ENCODE results near the gene ARHGAP8.

ARHGAP8 gene

GRCh38 chr22:44815099-44816070, 63.0 kb downstream of the ARHGAP8 start:
- no peak for DNase-seq
- intact Hi-C loops (cut with DNase I), result no loop called here

GRCh38 chr22:44816141-44816540, 63.8 kb downstream of the ARHGAP8 start:
- intact Hi-C loops (cut with DNase I), result no loop called here
- no peak for DNase-seq

- DNase-seq, result no peak
- intact Hi-C loops (cut with DNase I), result no loop called here
Measured at GRCh38 chr22:44818727-44819126, 66.4 kb downstream of the ARHGAP8 start.

- intact Hi-C loops (cut with DNase I), result no loop called here
- no peak for DNase-seq
Measured at GRCh38 chr22:44819966-44820631, 67.7 kb downstream of the ARHGAP8 start.

- no peak for DNase-seq
- intact Hi-C loops (cut with DNase I), result no loop called here
Measured at GRCh38 chr22:44821741-44822475, 69.5 kb downstream of the ARHGAP8 start.

- no peak for DNase-seq
- intact Hi-C loops (cut with DNase I), result no loop called here
Measured at GRCh38 chr22:44822534-44822933, 70.2 kb downstream of the ARHGAP8 start.

GRCh38 chr22:44823396-44823795, 71.0 kb downstream of the ARHGAP8 start:
- no peak for DNase-seq
- intact Hi-C loops (cut with DNase I), result no loop called here

- intact Hi-C loops (cut with DNase I), result no loop called here
- no peak for DNase-seq
Measured at GRCh38 chr22:44823806-44824205, 71.4 kb downstream of the ARHGAP8 start.

GRCh38 chr22:44824271-44824670, 71.9 kb downstream of the ARHGAP8 start:
- intact Hi-C loops (cut with DNase I), result no loop called here
- no peak for DNase-seq

GRCh38 chr22:44825310-44826150, 73.2 kb downstream of the ARHGAP8 start:
- intact Hi-C loops (cut with DNase I), result no loop called here
- no peak for DNase-seq

- intact Hi-C loops (cut with DNase I), result no loop called here
- DNase-seq, result no peak
Measured at GRCh38 chr22:44827666-44828190, 75.4 kb downstream of the ARHGAP8 start.

GRCh38 chr22:44828193-44828592, 75.8 kb downstream of the ARHGAP8 start:
- intact Hi-C loops (cut with DNase I), result no loop called here
- DNase-seq, result no peak

- intact Hi-C loops (cut with DNase I), result no loop called here
- no peak for DNase-seq
Measured at GRCh38 chr22:44831885-44832284, 79.5 kb downstream of the ARHGAP8 start.

GRCh38 chr22:44834065-44834464, 81.7 kb downstream of the ARHGAP8 start:
- DNase-seq, result no peak

GRCh38 chr22:44837481-44837880, 85.1 kb downstream of the ARHGAP8 start:
- intact Hi-C loops (cut with DNase I), result no loop called here

More at GRCh38 chr22:44834065-44834464, 81.7 kb downstream of the ARHGAP8 start:
- intact Hi-C loops (cut with DNase I), result no loop called here

GRCh38 chr22:44838316-44839016, 86.1 kb downstream of the ARHGAP8 start:
- peak in 1 of 42 donors; percentile 6 for DNase-seq
- intact Hi-C loops (cut with DNase I), result no loop called here

More at GRCh38 chr22:44837481-44837880, 85.1 kb downstream of the ARHGAP8 start:
- no peak for DNase-seq

GRCh38 chr22:44839061-44839460, 86.7 kb downstream of the ARHGAP8 start:
- intact Hi-C loops (cut with DNase I), result no loop called here
- DNase-seq, result no peak

- intact Hi-C loops (cut with DNase I), result no loop called here
- DNase-seq, result no peak
Measured at GRCh38 chr22:44839721-44840120, 87.3 kb downstream of the ARHGAP8 start.

All from head of caudate nucleus (tissue), 42 donors.